GM18519 (cell line): ENCODE measurements around the gene IGSF3.
"Not testable (repeated sequence)": the region's sequence is repeated elsewhere in the genome, so short reads cannot be mapped to it uniquely, and the experiment has no call there.

Experiments
- ATAC-seq: cut with Tn5 transposase; IDR thresholded peaks from one replicate; pipeline ENCODE4 v1.9.1; 2021; ENCODE audit warnings: mild to moderate bottlenecking, moderate library complexity; ENCODE audit not compliant: unreplicated experiment, low FRiP score

Gene IGSF3

DNA sequence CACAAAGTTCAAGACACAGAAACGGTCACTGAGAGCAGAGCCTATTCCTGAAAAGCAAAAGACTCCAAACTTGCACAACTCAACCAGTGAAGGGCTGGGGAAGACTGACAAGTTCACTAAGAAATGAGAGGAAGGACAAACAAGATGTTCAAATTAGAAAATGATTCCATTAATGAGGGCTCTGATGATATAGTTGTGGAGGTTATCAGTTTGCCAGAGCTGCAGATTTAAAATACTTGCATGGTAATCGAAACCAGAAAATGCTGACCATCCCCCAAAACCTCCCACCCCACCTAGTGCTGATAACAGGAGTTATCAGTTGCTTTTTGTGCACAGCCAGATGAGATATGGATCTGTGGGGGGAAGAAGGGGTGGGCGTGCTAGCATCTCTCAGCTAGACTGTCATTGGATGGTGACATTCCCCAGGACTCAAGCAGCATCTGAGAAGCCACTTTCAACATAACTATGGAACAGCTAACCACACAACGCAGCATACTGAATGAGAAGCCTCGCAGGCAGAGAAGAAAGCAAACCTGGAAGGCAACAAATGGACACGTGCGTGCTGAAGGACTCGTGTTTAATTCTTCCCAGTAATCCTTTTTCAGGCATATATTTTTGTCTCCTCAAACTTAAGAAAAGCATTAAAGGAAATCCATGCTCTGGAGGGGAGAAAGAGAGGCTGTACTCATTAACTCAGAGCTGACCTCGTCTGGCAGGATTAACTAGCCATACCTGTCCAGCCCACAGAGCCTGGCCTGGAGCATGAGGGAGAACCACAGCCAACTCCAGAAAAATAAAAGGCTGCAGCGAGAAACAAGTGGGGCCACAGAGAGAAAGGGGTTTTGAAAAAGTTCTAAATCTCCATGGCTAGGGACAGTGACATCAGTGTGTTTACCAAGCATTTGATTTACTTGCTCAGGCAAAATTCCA lies 35.3 kb downstream of the IGSF3 start:
- ATAC-seq, result not testable (repeated sequence)

DNA sequence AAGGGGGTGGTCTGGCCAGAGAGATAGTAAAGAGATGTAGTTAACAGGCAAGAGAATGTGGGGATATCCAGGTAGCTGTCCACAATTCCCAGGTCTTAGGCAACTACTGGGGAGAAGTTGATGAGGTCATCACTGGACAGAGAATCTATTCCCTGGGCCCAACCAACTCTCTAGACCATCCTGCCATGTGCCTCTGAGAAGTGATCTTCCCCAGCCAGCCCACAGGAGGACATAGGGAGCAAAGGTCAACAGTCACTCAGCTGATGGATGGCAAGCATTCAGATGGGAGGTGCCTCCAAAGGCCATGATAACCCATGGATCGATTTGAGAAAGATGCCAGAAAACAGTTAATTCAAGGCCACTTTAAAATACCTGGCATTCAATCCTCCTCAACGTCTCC lies 36.0 kb downstream of the IGSF3 start:
- not testable (repeated sequence) for ATAC-seq

DNA sequence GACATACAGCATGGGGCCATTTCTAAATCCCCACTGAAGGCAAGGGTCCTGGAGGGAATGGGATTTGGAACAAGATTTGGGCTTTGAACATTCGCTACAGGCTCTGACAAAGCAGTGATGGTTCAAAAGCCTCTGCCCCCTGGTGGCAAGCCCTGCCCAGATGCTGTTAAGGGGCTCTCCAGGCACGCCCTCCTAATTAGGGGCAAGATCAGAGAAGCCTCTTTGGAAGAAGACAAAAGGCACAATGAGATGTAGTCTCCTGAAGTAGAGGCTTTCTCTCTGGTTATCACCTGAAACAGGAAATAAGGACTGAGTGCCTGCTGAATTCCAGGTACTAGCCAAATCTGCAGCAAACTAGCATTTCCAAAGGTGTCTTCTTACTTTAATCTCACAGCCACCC lies 37.5 kb downstream of the IGSF3 start:
- not testable (repeated sequence) for ATAC-seq

DNA sequence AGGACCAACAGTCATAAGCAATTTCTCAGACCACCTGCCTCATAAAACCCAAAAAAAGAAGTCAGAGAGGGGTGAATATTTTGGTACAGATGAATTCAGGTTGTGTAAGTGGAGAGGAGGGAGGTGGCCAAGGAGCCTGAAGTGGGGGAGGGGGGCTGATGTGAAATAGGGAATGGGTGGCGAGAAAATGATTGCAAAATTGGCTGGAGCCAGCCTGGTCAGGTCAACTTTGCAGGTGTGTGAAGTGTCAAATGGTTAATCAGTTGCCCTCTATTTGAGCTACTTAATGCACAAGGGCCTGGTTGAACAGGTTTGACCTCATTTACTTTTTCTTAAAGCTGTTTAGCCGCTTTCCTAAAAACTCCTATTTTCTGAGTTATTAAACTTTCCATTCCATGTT lies 38.1 kb downstream of the IGSF3 start:
- not testable (repeated sequence) for ATAC-seq

DNA sequence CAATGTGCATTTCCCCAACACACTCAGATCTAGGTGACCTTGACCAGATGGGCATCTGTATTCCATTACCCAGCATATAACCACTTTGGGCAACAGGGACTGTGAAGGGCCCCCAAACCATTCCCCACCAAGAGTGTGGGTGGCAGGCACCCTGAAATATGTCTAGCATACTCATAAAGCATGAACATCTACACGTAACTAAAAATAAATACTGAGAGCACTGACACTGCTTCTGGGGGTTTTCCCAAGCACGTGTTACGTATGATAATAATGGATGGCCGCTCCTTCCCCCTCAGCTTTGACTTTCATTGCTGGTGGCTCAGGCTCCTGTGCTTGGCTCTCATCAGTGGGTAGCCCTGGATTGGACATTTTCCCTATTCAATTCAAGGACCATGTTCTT lies 39.1 kb downstream of the IGSF3 start:
- no peak for ATAC-seq

DNA sequence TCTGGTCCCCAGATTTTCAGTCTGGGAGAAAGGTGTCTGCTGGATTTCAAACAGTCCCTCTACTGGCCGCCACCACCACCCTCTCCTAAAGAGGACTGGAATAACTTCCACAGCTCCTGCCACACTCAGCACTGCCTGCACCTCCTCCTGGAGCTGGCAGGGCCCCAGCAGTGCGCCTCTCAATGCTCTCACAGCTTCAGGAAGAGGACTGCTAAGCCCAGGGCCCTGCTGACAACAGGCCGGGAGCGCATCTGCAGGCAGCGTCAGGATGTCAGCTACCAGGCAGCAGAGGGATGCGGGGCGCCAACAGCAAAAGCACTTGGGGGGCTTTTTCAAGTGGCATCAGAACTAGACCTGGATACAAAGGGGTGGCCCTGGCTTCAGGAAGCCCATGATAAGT lies 40.2 kb downstream of the IGSF3 start:
- not testable (repeated sequence) for ATAC-seq

DNA sequence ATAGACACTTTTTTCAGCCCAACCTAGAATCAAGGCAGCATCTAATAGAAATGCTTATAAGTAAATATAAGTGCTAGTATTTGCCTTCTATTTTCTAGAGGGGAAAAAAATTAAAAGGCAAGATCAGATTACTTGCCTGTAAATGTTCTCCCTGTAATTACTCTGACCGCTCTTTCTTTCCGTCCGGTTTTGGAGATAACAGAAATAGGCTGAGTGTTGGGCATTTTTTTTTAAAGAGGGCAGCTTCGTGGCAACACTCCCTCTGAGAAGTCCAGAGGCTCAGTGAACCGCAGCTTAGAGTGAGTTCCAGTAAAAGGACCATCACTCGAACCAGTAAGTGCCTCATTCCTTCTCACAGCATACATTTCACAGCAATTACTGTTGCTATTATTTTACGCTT lies 40.6 kb downstream of the IGSF3 start:
- ATAC-seq, result not testable (repeated sequence)

DNA sequence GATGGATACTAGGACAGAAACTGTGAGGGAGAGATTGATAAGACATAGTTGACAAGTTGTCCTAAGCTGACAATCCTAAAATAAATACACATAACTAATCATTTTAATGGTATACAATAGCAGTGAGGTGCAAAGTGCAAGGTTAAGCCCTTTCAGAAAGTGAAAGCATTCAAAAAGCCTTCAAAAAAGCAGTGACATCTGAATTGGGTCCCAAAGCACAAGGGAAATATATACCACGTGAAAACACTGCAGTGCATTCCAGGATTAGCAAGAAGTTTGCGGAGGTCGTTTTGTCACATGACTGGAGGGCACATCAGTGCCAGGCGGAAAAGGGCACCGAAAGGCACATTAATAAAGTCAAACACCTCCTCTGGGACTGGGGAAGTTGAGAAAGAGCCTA lies 42.4 kb downstream of the IGSF3 start:
- ATAC-seq, result not testable (repeated sequence)

DNA sequence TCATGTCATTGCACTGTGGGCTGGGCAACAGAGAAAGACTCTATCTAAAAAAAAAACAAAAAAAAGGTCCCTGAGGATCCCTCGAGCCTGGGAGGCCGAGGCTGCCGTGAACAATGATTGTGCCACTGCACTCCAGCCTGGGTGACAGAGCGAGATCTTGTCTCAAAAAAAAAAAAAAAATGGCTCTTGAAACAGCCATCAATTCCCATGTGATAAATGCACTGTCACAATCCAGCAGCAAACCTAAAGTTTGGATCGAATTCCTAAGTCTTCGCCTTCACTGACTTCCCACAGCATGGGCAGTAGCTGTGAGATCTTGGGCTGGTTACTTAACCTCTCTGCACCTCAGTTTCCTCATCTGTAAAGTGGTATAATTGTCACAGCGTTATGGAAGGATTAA lies 43.5 kb downstream of the IGSF3 start:
- no peak for ATAC-seq

DNA sequence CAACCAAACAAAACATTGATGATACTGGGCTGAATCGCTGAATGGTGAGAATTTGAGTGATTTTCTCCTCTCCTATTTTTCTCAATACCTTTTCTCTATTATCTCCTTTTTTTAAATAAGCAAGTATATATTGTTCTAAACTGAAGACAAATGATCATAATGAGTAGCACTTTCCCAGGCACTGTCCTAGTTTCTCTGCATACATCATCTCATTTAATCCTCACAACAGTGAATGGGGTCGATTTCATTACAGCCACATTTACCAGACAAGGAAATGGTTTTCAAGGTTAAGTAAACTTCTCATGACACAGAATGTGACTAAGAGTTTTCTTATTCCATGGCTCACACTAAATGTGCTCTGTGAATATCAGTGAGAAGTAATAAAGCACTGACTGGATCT lies 45.0 kb downstream of the IGSF3 start:
- ATAC-seq, result not testable (repeated sequence)

DNA sequence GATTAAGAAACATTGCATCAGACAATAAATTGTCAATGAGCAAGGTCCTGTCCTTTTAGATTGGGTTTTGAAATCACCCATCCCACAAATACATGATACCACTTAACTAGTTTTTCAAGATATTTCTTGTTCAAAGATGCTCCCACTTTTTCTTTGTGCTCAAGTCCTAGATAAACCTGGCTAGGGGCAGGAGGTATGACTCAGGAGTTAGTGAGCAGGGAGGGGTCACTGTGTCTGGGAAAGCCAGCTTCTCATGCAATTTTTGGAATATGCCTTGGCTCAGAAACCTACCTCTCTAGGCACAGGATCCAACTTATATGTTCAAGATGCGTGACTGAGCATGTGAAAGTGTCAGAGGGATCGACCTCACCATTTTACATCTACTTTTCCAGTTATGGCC lies 45.8 kb downstream of the IGSF3 start:
- not testable (repeated sequence) for ATAC-seq

DNA sequence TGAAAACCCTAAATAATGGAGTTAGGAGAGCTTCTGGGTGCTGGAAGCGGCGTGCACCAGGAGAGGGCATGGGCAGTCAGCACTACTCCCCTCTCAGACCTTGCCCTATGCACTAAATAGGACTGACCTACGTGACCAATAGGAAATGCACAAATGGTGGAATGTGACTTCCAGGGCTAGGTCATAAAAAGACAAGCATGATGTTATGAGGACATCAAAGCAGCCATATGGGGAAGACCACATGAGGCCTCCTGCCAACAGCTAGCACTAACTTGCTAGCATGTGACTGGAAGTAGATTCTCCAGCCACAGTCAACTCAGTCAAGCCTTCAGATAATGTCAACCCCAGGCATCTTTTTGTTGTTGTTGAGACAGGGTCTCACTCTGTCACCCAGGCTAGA lies 47.1 kb downstream of the IGSF3 start:
- ATAC-seq, result not testable (repeated sequence)

DNA sequence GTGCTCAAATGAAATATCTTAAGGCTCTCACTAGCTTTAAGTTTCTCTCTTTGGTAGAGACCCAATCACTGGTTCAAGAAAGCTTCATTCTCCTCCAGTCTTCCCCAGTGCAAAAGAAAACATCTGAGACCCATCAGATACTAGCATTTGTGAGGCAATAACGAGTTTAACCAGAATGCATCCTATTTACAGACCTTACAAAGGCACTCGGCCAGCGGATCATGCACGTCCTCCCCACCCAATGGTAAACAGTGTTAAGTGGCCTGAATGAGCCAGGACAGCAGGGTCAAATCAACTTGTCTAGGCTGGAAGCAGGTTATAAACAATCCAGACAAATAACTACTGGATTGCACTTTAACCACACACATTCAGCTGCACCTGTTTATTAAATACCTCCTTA lies 48.4 kb downstream of the IGSF3 start:
- not testable (repeated sequence) for ATAC-seq

DNA sequence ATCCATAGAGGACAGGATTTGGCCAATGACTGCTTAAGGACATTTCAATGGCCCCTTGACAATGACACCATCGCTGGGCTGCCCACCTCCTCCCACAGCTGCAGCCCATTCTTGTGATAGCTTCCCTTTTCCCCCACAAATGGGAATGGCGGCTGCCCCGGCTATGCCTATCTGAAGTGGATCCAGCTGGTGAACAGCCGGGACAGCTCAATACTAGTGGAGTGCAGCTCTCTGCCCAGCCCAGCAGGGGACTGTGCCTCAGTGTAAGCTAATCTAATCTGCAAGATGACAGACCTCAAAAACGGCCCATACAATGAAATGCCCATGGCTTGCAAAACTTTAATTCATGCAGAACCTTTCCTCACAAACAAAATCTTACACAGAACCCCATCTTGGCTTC lies 49.7 kb downstream of the IGSF3 start:
- ATAC-seq, result not testable (repeated sequence)

DNA sequence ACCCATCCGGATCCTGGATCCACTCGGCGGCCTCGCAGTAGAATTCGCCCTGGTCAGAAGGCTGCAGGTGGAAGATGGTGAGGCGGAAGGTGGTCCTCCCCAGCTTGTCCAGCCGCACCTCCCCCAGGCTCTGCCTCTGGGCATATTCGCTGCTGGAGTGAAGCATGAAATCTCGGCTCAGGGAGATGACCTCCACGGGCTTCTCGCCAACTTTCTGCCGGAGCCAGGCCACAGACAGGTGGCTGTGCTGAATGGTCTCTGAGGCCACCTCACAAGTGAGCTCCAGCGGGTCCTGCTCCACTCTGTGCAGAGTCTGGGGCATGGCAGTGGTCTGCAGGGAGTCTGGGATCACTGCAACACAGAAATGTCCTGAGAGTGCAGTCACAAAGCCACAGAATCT lies 53.7 kb downstream of the IGSF3 start:
- not testable (repeated sequence) for ATAC-seq

DNA sequence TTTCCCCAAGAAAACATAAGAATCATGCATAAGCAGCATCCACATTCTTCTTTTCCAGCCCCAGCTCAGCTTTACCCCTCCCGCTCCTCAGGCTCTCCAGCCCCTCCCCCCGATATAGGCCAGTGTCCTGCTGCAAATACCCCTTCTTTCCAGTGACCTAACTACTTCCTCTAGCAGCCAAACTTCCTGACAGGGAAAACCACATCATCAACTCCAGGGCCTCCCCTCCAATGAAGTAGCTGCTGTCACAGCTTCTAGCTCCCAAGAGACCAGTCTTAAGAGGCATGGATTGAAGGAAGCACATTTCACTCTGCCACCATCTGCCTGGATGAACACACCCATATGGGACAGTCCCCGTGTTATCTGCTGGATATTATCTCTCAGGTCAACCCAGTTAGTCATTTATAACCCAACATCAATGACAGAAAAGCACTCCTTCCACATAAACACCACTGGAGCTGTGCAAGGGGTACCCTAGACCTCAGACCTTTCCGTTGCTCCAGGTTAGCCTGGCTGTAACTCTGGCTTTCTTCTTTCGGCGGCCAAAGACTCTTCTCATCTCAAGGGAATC lies 57.6 kb downstream of the IGSF3 start:
- not testable (repeated sequence) for ATAC-seq

DNA sequence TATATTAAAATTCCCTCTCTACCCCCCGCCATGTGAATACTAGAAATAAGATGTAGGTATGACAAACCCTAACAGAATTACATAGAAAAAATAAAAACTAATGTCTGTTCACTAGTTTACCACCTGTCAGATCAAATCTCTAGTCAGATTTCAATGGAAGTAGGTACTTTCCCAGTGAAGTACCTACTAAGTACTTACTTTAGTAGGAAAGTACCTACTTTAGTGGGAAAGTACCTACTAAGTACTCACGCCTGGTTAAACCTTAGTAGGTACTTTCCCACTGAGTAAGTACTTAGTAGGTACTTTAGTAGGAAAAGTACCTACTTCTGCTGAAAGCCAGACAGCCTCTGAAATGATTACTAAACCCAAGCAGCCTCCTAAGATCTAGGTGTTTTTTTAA lies 58.7 kb downstream of the IGSF3 start:
- not testable (repeated sequence) for ATAC-seq

DNA sequence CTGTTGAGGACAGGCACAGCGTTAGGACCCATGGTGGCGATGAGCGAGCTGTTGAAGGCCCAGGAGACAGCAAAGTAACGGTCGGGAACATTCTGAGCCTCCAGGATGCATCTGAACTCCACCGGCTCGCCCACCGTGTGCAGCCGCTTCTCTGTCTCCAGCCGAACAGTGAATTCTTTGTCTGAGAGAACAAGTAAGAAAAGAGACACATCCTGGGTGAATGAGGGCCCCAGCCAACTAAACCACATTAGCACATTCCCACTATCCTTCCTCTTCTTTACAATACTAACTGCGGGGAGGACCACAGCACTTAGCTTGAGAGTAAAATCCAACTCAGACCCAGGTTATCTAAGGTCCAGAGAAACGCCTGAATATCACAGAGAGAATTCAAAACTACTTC lies 59.4 kb downstream of the IGSF3 start:
- not testable (repeated sequence) for ATAC-seq

DNA sequence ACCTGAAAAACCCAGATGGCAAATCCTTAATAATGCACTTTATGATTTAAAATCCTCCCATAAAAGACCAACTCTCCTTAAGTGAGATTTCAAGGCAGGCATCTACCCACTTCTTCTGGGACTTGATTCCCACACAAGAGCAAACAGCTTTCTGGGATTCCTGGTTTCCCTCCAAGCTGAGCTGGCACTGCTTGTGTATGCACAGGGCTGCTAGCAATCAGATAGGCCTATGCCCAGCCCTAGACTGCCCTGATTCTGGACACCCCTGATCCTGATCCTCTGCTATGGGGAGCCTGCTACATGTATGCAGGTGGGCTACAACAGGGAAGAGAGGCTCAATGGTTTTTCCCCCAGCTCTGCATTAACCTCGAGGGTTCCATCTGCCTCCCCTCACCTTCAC lies 60.1 kb downstream of the IGSF3 start:
- not testable (repeated sequence) for ATAC-seq

DNA sequence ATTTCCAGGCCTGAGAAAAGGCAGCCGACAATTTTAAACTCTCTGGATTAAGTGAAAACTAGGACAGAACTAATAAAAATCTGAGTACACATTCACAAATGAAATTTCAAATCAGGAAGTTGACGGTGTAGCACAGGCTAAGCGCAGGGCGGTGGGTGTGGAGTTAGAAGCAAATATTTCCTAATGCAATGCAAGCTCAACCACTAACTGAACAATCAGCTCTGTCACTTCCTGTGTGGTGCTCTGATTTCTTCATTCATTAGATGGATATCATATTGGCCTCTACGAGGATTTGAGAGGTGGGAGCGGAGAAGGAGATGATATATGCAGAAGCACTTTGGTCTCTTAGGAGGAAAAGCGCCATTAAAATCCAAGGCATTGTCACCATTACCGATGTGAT lies 61.5 kb downstream of the IGSF3 start:
- ATAC-seq, result not testable (repeated sequence)

DNA sequence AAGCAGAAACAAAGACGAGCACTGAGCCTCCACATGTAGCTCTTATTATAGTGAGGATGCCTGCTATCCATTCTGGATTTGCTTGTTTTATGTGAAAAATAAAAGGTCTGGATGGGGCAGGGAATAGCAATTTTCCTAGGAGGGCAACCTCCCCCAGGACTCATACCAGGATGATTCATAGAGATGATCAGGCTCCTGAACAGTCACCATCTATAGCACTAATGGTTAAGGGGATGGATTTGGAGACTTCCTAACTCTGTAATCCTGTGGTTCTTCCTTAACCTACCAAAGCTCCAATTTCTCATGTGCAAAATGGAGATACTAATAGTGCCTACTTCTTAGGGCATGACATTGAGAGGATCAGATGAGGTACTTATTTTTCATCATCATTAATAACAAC lies 62.2 kb downstream of the IGSF3 start:
- no peak for ATAC-seq

DNA sequence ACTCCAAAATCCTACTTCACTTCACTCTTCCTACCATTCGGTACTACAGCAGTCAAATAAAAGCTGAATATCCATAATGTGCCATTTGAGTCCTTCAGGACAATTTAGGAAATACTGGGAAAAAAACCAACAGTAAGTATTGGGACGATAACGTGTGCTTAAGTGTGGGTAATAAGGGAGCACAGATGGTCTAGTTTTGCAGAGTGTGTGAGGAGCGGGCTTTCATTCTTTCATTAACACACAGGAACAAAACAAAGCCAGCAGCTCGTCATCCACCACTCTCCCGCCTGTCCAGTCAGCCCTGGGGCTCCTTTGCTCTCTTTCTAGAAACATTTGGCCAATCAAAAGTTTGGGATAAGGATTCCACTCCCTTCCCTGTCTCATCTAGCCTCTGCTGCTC lies 63.1 kb downstream of the IGSF3 start:
- ATAC-seq, result not testable (repeated sequence)
